GM12878 (cell line): ENCODE results near the gene SPRY2. TPM values are rescaled to one million over a fixed set of nuclear protein-coding genes. Genes with fewer than 3 reads are reported as not detected.
A peak's percentile ranks its signal among the peaks of the same experiment; 100 is the strongest.

Source experiments
- ATAC-seq: fragments of 200-7000 bp; cut with Tn5 transposase; 3 replicates; pipeline ENCODE4 v1.9.1; 2020; ENCODE audit warnings: mild to moderate bottlenecking, moderate library complexity
- Bru-seq: library from RNA; stranded (reverse); fragments of 400-500 nt; gene quantifications from one replicate; lab custom pipeline; 2021; lab: Mats Ljungman, UMichigan
- BruChase-seq, 2 experiments: library from RNA; stranded (reverse); fragments of 400-500 nt; gene quantifications; one replicate each; lab custom pipeline; 2021; lab: Mats Ljungman, UMichigan
- BruUV-seq: library from RNA; stranded (reverse); fragments of 400-500 nt; replicated peaks from 2 replicates; lab custom pipeline; 2021; lab: Mats Ljungman, UMichigan
- CTCF ChIA-PET: fragments of 300-600 bp; sonication (Branson Sonifier 250); formaldehyde crosslinking; extraction: SDS; loops from one replicate; lab custom pipeline; 2021; ENCODE audit warnings: inconsistent platforms; lab: Yijun Ruan, JAX
- POLR2A ChIA-PET: fragments of 350-600 bp; formaldehyde crosslinking; extraction: SDS; loops from one replicate; lab custom pipeline; 2021; ENCODE audit warnings: inconsistent platforms; lab: Charles Lee
- RAD21 ChIA-PET: fragments of 300-600 bp; sonication (Branson Sonifier 250); formaldehyde crosslinking; loops from one replicate; lab custom pipeline; 2023; ENCODE audit warnings: antibody characterized with exemption; ENCODE audit not compliant: unreplicated experiment; lab: Charles Lee
- SMC1A ChIA-PET: fragments of 300-600 bp; sonication (Branson Sonifier 250); formaldehyde crosslinking; loops from one replicate; lab custom pipeline; 2023; ENCODE audit not compliant: unreplicated experiment, uncharacterized antibody; lab: Charles Lee
- DNase-seq: peaks from one replicate; pipeline ENCODE4 v3.0.0-alpha.2; 2011; ENCODE audit warnings: low read depth, low spot score
- FAIRE-seq: peaks from 3 replicates; lab custom pipeline; 2011; peaks lifted over from hg19 to GRCh38; lab: Jason Lieb, UNC
- H2AFZ ChIP-seq: 2 replicates; pipeline ENCODE4 v1.6.0; 2011; ENCODE audit warnings: low read depth, low read length, control low read depth; ENCODE audit not compliant: control insufficient read depth
- H3K27ac ChIP-seq: 2 replicates; pipeline ENCODE4 v1.5.1; 2011; ENCODE audit warnings: control low read depth; ENCODE audit not compliant: control insufficient read depth, insufficient read depth
- H3K27me3 ChIP-seq, 2 experiments: replicated peaks in 1 of 2; 2 replicates each; pipeline versions ENCODE4 v1.6.0 to v1.6.1; 2011; ENCODE audit warnings: low read length in 1 of 2; ENCODE audit not compliant: control insufficient read depth in 2 of 2, insufficient read depth in 2 of 2
- H3K36me3 ChIP-seq, 2 experiments: 2 replicates each; pipeline ENCODE4 v1.5.1; 2011; ENCODE audit warnings: low read length in 1 of 2; ENCODE audit not compliant: control insufficient read depth in 2 of 2, insufficient read depth in 2 of 2
- H3K4me1 ChIP-seq: 2 replicates; pipeline ENCODE4 v1.6.1; 2011; ENCODE audit warnings: mild to moderate bottlenecking, low read length, moderate library complexity, mixed read lengths; ENCODE audit not compliant: control insufficient read depth, insufficient read depth
- H3K4me2 ChIP-seq: 2 replicates; pipeline ENCODE4 v1.6.0; 2011; ENCODE audit warnings: control low read depth; ENCODE audit not compliant: control insufficient read depth, insufficient read depth
- H3K4me3 ChIP-seq: fragments of 200-600 bp; sonication (generic); 2 replicates; pipeline ENCODE4 v1.5.1; 2016
- H3K79me2 ChIP-seq: 2 replicates; pipeline ENCODE4 v1.6.0; 2011; ENCODE audit warnings: low read length; ENCODE audit not compliant: control insufficient read depth, insufficient read depth
- H3K9ac ChIP-seq: 2 replicates; pipeline ENCODE4 v1.8.0; 2011; ENCODE audit warnings: low read length, control low read depth, mixed read lengths; ENCODE audit not compliant: control insufficient read depth, insufficient read depth
- H3K9me3 ChIP-seq: replicated peaks from 3 replicates; pipeline ENCODE4 v1.5.1; 2011; ENCODE audit warnings: mild to moderate bottlenecking, low read length; ENCODE audit not compliant: control insufficient read depth, insufficient read depth
- H4K20me1 ChIP-seq: 2 replicates; pipeline ENCODE4 v1.6.0; 2011; ENCODE audit not compliant: control insufficient read depth, insufficient read depth
- ATF3 ChIP-seq: IDR thresholded peaks from 2 replicates; pipeline ENCODE4 v1.6.1; 2011; ENCODE audit warnings: low read depth, mild to moderate bottlenecking, low read length, moderate library complexity, borderline replicate concordance; ENCODE audit errors: extremely low read depth
- BCL11A ChIP-seq: IDR thresholded peaks from 2 replicates; pipeline ENCODE4 v1.6.1; 2011; ENCODE audit warnings: low read depth, low read length
- CBX5 ChIP-seq: sonication (generic); IDR thresholded peaks from 2 replicates; pipeline ENCODE4 v1.6.1; 2016; ENCODE audit warnings: low read depth, moderate library complexity, mild to moderate bottlenecking, inconsistent platforms
- CTCF ChIP-seq, 3 experiments: IDR thresholded peaks in 2 of 3; conservative IDR thresholded peaks in 1 of 3; 2 replicates each; pipeline ENCODE4 v1.5.1; 2011; ENCODE audit warnings: low read depth in 3 of 3, low read length in 3 of 3, mild to moderate bottlenecking in 3 of 3, control low read depth in 2 of 3, moderate library complexity in 2 of 3, inconsistent platforms in 1 of 3, mixed read lengths in 1 of 3; ENCODE audit not compliant: control insufficient read depth in 2 of 3, insufficient read depth in 1 of 3; ENCODE audit errors: extremely low read depth in 1 of 3
- DPF2 ChIP-seq: fragments of 450-650 bp; IDR thresholded peaks from 2 replicates; pipeline ENCODE4 v1.6.1; 2017; ENCODE audit warnings: mild to moderate bottlenecking
- FOS ChIP-seq: IDR thresholded peaks from 3 replicates; pipeline ENCODE4 v1.6.1; 2011; ENCODE audit warnings: borderline replicate concordance; ENCODE audit not compliant: insufficient read length; ENCODE audit errors: extremely low read depth
- NBN ChIP-seq: fragments of 450-650 bp; IDR thresholded peaks from 2 replicates; pipeline ENCODE4 v1.6.1; 2016
- NR2C2 ChIP-seq: IDR thresholded peaks from 2 replicates; pipeline ENCODE4 v1.6.1; 2011; ENCODE audit warnings: borderline replicate concordance, low read depth; ENCODE audit not compliant: control insufficient read depth, insufficient read length
- NR2F1 ChIP-seq: fragments of 450-650 bp; conservative IDR thresholded peaks from 2 replicates; pipeline ENCODE4 v1.6.1; 2017; ENCODE audit warnings: mild to moderate bottlenecking
- ZNF207 ChIP-seq: fragments of 450-650 bp; IDR thresholded peaks from 2 replicates; pipeline ENCODE4 v1.6.1; 2014; ENCODE audit warnings: antibody characterized with exemption, mild to moderate bottlenecking, borderline replicate concordance
- WGBS: methylation state at CpG from one replicate; pipeline ENCODE4 v1.1.6; 2016; ENCODE audit warnings: low lambda C conversion rate; ENCODE audit not compliant: insufficient replicate concordance, insufficient coverage; ENCODE audit errors: missing lambda C conversion rate; 5-methylcytosine and 5-hydroxymethylcytosine counted together
- in situ Hi-C: fragments of 300-500 bp; cut with MboI; formaldehyde crosslinking; loops from 9 replicates; pipeline ENCODE4 v1.14.3; 2018; ENCODE audit warnings: mixed read lengths
- intact Hi-C: fragments of 100-400 bp; cut with micrococcal nuclease; formaldehyde crosslinking; loops from one replicate; pipeline ENCODE4 v1.14.2; 2022; ENCODE audit not compliant: unreplicated experiment
- long read RNA-seq, 2 experiments: library from polyadenylated mRNA; unstranded; transcript quantifications; one replicate each; pipeline ENCODE4 v2.0.0, GENCODE V29; 2019 to 2020
- polyA minus RNA-seq, 3 experiments: library from RNA; depleted of rRNA, polyadenylated mRNA; stranded (reverse); fragments of >200 nt; gene quantifications; 2 replicates each; pipeline ENCODE4 v1.2.3, GENCODE V29; 2011
- polyA plus RNA-seq, 11 experiments: library from polyadenylated mRNA; depleted of rRNA in 4 of 11; unstranded in 6 of 11; stranded (reverse) in 5 of 11; fragments of >200 nt; fragmentation: Nextera tagmentation in 4 of 11; fragmentation: Illumina TruSeq in 1 of 11; extraction: Ambion mirVana in 4 of 11; extraction: Trizol in 1 of 11; gene quantifications; 1 replicate in 1 of 11; 2 replicates in 10 of 11; pipeline versions ENCODE4 v1.2.1 to v1.2.3, GENCODE V29; 2011 to 2016; ENCODE audit warnings: inconsistent platforms in 2 of 11, missing spikeins in 2 of 11, low read depth in 1 of 11
- total RNA-seq, 4 experiments: library from RNA; depleted of rRNA in 3 of 4; stranded (reverse); fragments of >200 nt in 3 of 4; fragmentation: Illumina TruSeq in 1 of 4; extraction: Trizol in 1 of 4; gene quantifications; 2 replicates each; pipeline versions ENCODE4 v1.2.1 to v1.2.3, GENCODE V29; 2013 to 2021
- TF ChIP-seq, protein P1 (sequence below): IDR thresholded peaks from 2 replicates; pipeline ENCODE4 v1.6.1; 2012; ENCODE audit warnings: low read length, inconsistent platforms
- TF ChIP-seq, protein P2 (sequence below): fragments of 450-650 bp; IDR thresholded peaks from 2 replicates; pipeline ENCODE4 v1.6.1; 2017; ENCODE audit warnings: mild to moderate bottlenecking

SPRY2 gene
- total RNA-seq (2013; cell fraction: nucleolus; rRNA removed), result 36.0 and 37.1 TPM in 2 replicates
- total RNA-seq (2014; rRNA removed), result 10.0 TPM in 2 replicates
- total RNA-seq (2014; rRNA removed; fragmentation: Illumina TruSeq; extraction: Trizol), result 8.2 and 8.5 TPM in 2 replicates
- total RNA-seq (2021), result 19.5 and 19.8 TPM in 2 replicates
- polyA plus RNA-seq (2011; ENCODE audit: low read depth), result 1.4 TPM
- polyA plus RNA-seq (2011; rRNA removed), result 73.3 and 82.1 TPM in 2 replicates
- polyA plus RNA-seq (2011; cell fraction: cytosol; rRNA removed), result 90.8 and 109 TPM in 2 replicates
- polyA plus RNA-seq (2011; cell fraction: nucleus; rRNA removed), result 115 and 120 TPM in 2 replicates
- 1.5 and 2.1 TPM in 2 replicates for polyA plus RNA-seq (2012)
- polyA plus RNA-seq (2014; fragmentation: Illumina TruSeq; extraction: Trizol), result 15.1 and 17.0 TPM in 2 replicates
- polyA plus RNA-seq (2014; fragmentation: Nextera tagmentation; extraction: Ambion mirVana), result 1 to 10 TPM; 5.3 to 7.1 TPM
- polyA plus RNA-seq (2014; rRNA removed), result 14.0 and 14.5 TPM in 2 replicates
- polyA plus RNA-seq (2016; fragmentation: Nextera tagmentation; extraction: Ambion mirVana), result 1 to 10 TPM; 1.8 to 2.1 TPM
- 147 and 158 TPM in 2 replicates for polyA minus RNA-seq (2011; rRNA and poly(A)+ RNA removed)
- 34.2 and 41.2 TPM in 2 replicates for polyA minus RNA-seq (2011; cell fraction: cytosol; rRNA and poly(A)+ RNA removed)
- 88.0 and 122 TPM in 2 replicates for polyA minus RNA-seq (2011; cell fraction: nucleus; rRNA and poly(A)+ RNA removed)
- percentile 96 among the genes with signal in this experiment for Bru-seq, nascent RNA
- percentile 70 among the genes with signal in this experiment for BruChase-seq, experiment 1, labeled RNA remaining after a 6-hour chase
- BruChase-seq, experiment 2, labeled RNA remaining after a 2-hour chase, result percentile 88 among the genes with signal in this experiment
- long read RNA-seq, experiment 1, partial matches to known transcripts, result 0 of 6 reads
- long read RNA-seq, experiment 1, other reads (novel, unspliced or antisense), result 3 of 6 reads
- long read RNA-seq, experiment 2, transcript SPRY2-202 (2 exons, 2,111 nt), result major isoform, 10 of 29 reads
- long read RNA-seq, experiment 2, partial matches to known transcripts, result 0 of 29 reads
- long read RNA-seq, experiment 2, other reads (novel, unspliced or antisense), result 17 of 29 reads

GRCh38 chr13:80341101-80341755 lies at the start of gene SPRY2:
TSS of gene SPRY2 (minus strand) at chr13:80341126. CDS start at chr13:80337705, 3,421 bp downstream.
- ChIA-PET POLR2A (interaction anchor here (0.5 to 10.1 kb wide), 15 partner anchors 11 to 860 kb away, joined by 3 to 147 read pairs (median 4); partner anchors contain the start of gene NDFIP2), RAD21 (interaction anchor here (0.6 to 11.5 kb wide), 32 partner anchors 8 to 677 kb away, joined by 3 to 347 read pairs (median 4); no protein-coding TSS in a partner anchor), CTCF (interaction anchor here (0.7 to 12.2 kb wide), 18 partner anchors 20 to 677 kb away, joined by 3 to 228 read pairs (median 6); no protein-coding TSS in a partner anchor), SMC1A (interaction anchor here (0.7 to 12.6 kb wide), 16 partner anchors 9 to 677 kb away, joined by 3 to 360 read pairs (median 4); no protein-coding TSS in a partner anchor)
- ATAC-seq, result peak; percentile 67
- in situ Hi-C loops, result no loop called here
- H3K79me2 ChIP-seq, result peaks cover 9% of the 10 kb centered on the region
- 2% methylated on average over 22 of the region's 54 CpGs for WGBS
- no peaks in the 10 kb centered on the region; a peak in 1 of 4 replicates for H3K27me3 ChIP-seq
- H3K27ac ChIP-seq, result peak within 1 kb of the TSS; percentile 51
- H3K4me2 ChIP-seq, result peak within 1 kb of the TSS; percentile 86
- no peak for DNase-seq
- H3K9me3 ChIP-seq, result no peaks in the 10 kb centered on the region
- FAIRE-seq, result no peak
- H4K20me1 ChIP-seq, result no peaks in the 10 kb centered on the region
- peak within 1 kb of the TSS; percentile 61 for H3K9ac ChIP-seq
- H2AFZ ChIP-seq, result peak within 1 kb of the TSS; percentile 37
- BruUV-seq, result no TSS peak
- H3K4me3 ChIP-seq, result peak within 1 kb of the TSS; percentile 70
- H3K4me1 ChIP-seq, result no peaks in the 10 kb centered on the region
- H3K36me3 ChIP-seq, result no peaks in the 10 kb centered on the region; a peak in 1 of 4 replicates
- intact Hi-C loops, result loop anchor here (2.0 to 5.0 kb wide), 10 partner anchors 64 to 676 kb away; no protein-coding TSS in a partner anchor
- TF ChIP-seq CBX5, result peak; percentile 22; the same call in 1 of the 2 replicates
- no peak for TF ChIP-seq ATF3
- peak; percentile 36 for TF ChIP-seq NBN
- peak; percentile 82 for TF ChIP-seq DPF2
- peak; percentile 73; the same call in 1 of the 2 replicates for TF ChIP-seq ZNF207
- TF ChIP-seq BCL11A, result no peak
- TF ChIP-seq, protein P1, sequence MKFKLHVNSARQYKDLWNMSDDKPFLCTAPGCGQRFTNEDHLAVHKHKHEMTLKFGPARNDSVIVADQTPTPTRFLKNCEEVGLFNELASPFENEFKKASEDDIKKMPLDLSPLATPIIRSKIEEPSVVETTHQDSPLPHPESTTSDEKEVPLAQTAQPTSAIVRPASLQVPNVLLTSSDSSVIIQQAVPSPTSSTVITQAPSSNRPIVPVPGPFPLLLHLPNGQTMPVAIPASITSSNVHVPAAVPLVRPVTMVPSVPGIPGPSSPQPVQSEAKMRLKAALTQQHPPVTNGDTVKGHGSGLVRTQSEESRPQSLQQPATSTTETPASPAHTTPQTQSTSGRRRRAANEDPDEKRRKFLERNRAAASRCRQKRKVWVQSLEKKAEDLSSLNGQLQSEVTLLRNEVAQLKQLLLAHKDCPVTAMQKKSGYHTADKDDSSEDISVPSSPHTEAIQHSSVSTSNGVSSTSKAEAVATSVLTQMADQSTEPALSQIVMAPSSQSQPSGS, result no peak
- no peak for TF ChIP-seq FOS
- TF ChIP-seq, protein P2, sequence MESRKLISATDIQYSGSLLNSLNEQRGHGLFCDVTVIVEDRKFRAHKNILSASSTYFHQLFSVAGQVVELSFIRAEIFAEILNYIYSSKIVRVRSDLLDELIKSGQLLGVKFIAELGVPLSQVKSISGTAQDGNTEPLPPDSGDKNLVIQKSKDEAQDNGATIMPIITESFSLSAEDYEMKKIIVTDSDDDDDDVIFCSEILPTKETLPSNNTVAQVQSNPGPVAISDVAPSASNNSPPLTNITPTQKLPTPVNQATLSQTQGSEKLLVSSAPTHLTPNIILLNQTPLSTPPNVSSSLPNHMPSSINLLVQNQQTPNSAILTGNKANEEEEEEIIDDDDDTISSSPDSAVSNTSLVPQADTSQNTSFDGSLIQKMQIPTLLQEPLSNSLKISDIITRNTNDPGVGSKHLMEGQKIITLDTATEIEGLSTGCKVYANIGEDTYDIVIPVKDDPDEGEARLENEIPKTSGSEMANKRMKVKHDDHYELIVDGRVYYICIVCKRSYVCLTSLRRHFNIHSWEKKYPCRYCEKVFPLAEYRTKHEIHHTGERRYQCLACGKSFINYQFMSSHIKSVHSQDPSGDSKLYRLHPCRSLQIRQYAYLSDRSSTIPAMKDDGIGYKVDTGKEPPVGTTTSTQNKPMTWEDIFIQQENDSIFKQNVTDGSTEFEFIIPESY, result no peak
- TF ChIP-seq CTCF (IDR thresholded peaks at IDR 0.05 in 2 of 3, conservative IDR thresholded peaks at IDR 0.05 in 1 of 3; ENCODE audit: control insufficient read depth in 2 of 3, extremely low read depth in 1 of 3, insufficient read depth in 1 of 3, low read depth in 3 of 3, low read length in 3 of 3), result peak in 1 of 3 experiments; percentile 9; a peak in 1 of 6 replicates
- no peak for TF ChIP-seq NR2C2
- TF ChIP-seq NR2F1, result peak; percentile 83
